ENCODE results near the gene USP7. TPM values are rescaled to one million over a fixed set of nuclear protein-coding genes. Genes with fewer than 3 reads are reported as not detected.

The USP7 gene
- total and polyA plus RNA-seq, 10 of the 15 experiments (the other 5 are each of a cell fraction or from before 2014, with no cell fraction given), result 16.2 to 133 (median 60.5) TPM

GRCh38 chr16:8986818-8987191 lies 23.1 kb upstream of the USP7 start:
- 47% methylated on average over 5 of the region's 5 CpGs for WGBS (ENCODE audit: insufficient coverage, insufficient replicate concordance, low lambda C conversion rate, missing lambda C conversion rate)
- H3K4me1 ChIP-seq (ENCODE audit: control insufficient read depth, insufficient read depth, low read length), result no peaks in the 10 kb centered on the region
- FAIRE-seq, result no peak
- H3K9me3 ChIP-seq (replicated peaks; ENCODE audit: control insufficient read depth, insufficient read depth, low read length), result no peaks in the 10 kb centered on the region
- TF ChIP-seq USF2 (IDR thresholded peaks at IDR 0.05; ENCODE audit: borderline replicate concordance, low read depth, low read length), result no peak
- no peak for TF ChIP-seq RB1 (IDR thresholded peaks at IDR 0.05; ENCODE audit: borderline replicate concordance)
- no peak for TF ChIP-seq POLR2AphosphoS2 (IDR thresholded peaks at IDR 0.05; ENCODE audit: low read depth, low read length)
- TF ChIP-seq IKZF1 (conservative IDR thresholded peaks at IDR 0.05), result no peak
- no peak for TF ChIP-seq PML (IDR thresholded peaks at IDR 0.05; ENCODE audit: low read length)
- TF ChIP-seq TCF3 (IDR thresholded peaks at IDR 0.05; ENCODE audit: borderline replicate concordance, insufficient read depth, low read depth, low read length), result no peak
- TF ChIP-seq KDM1A (IDR thresholded peaks at IDR 0.05; ENCODE audit: borderline replicate concordance), result no peak
- TF ChIP-seq TAF1 (IDR thresholded peaks at IDR 0.05; ENCODE audit: borderline replicate concordance, low read depth, low read length), result no peak
- no peak for TF ChIP-seq CEBPB (IDR thresholded peaks at IDR 0.05; ENCODE audit: borderline replicate concordance in 1 of 2, low read depth in 2 of 2, low read length in 2 of 2)
- TF ChIP-seq YY1 (IDR thresholded peaks at IDR 0.05; ENCODE audit: low read depth, low read length), result no peak
- TF ChIP-seq ZNF207 (IDR thresholded peaks at IDR 0.05; ENCODE audit: borderline replicate concordance), result no peak
- TF ChIP-seq ATF3 (IDR thresholded peaks at IDR 0.05; ENCODE audit: borderline replicate concordance, extremely low read depth, low read depth, low read length), result no peak
- intact Hi-C loops (cut with micrococcal nuclease; ENCODE audit: unreplicated experiment), result no loop called here
- H3K4me2 ChIP-seq (ENCODE audit: control insufficient read depth, insufficient read depth), result no peak overlapping the region
- H2AFZ ChIP-seq (ENCODE audit: control insufficient read depth, low read depth, low read length), result no peak overlapping the region
- H3K79me2 ChIP-seq (ENCODE audit: control insufficient read depth, insufficient read depth, low read length), result no peaks in the 10 kb centered on the region
- H4K20me1 ChIP-seq (ENCODE audit: control insufficient read depth, insufficient read depth), result no peaks in the 10 kb centered on the region
- H3K4me3 ChIP-seq, result no peak overlapping the region
- in situ Hi-C loops (cut with MboI), result loop anchor here (25.0 kb wide), 1 partner anchor 600 kb away; no protein-coding TSS in a partner anchor
- no peaks in the 10 kb centered on the region for H3K27me3 ChIP-seq (replicated peaks in 1 of 2; ENCODE audit: control insufficient read depth in 2 of 2, insufficient read depth in 2 of 2, low read length in 1 of 2)
- CTCF ChIA-PET, result no interaction called here
- BruUV-seq (replicated peaks), result no TSS peak
- H3K27ac ChIP-seq (ENCODE audit: control insufficient read depth, insufficient read depth), result no peak overlapping the region
- SMC1A ChIA-PET (ENCODE audit: uncharacterized antibody, unreplicated experiment), result no interaction called here
- RAD21 ChIA-PET (ENCODE audit: unreplicated experiment), result interaction anchor here (1.6 kb wide), 1 partner anchor 22 kb away, joined by 3 read pairs; no protein-coding TSS in a partner anchor
- DNase-seq (ENCODE audit: low read depth, low spot score), result no peak
- no peak overlapping the region for H3K9ac ChIP-seq (ENCODE audit: control insufficient read depth, insufficient read depth, low read length)
- no peaks in the 10 kb centered on the region for H3K36me3 ChIP-seq (ENCODE audit: control insufficient read depth in 2 of 2, insufficient read depth in 2 of 2, low read length in 1 of 2)
- no peak for ATAC-seq
- POLR2A ChIA-PET, result no interaction called here

Measured in GM12878 (cell line).